KG1 (cell line): ENCODE results near the gene ACHE.
"Not testable (repeated sequence)": the region's sequence is repeated elsewhere in the genome, so short reads cannot be mapped to it uniquely, and the experiment has no call there.

Experiments
- DNase-seq: peaks from one replicate; lab custom pipeline; 2025; lab: John Stamatoyannopoulos, UW

Gene ACHE

GRCh38 chr7:100895701-100895955, at the start of gene ACHE:
TSS of gene ACHE (minus strand) at chr7:100895888. CDS start at chr7:100894232, 1,656 bp downstream.
- no peak for DNase-seq

- no peak for DNase-seq
Observed at GRCh38 chr7:100944138-100944537, 48.5 kb upstream of the ACHE start.

- DNase-seq, result no peak
Observed at GRCh38 chr7:100943693-100944092, 48.0 kb upstream of the ACHE start.

- no peak for DNase-seq
Observed at GRCh38 chr7:100942045-100942774, 46.5 kb upstream of the ACHE start.

GRCh38 chr7:100936167-100936566, 40.5 kb upstream of the ACHE start:
- DNase-seq, result not testable (repeated sequence)

GRCh38 chr7:100935381-100935780, 39.7 kb upstream of the ACHE start:
- not testable (repeated sequence) for DNase-seq

GRCh38 chr7:100933734-100934133, 38.0 kb upstream of the ACHE start:
- no peak for DNase-seq

GRCh38 chr7:100929808-100930174, 34.1 kb upstream of the ACHE start:
- DNase-seq, result no peak

- DNase-seq, result not testable (repeated sequence)
Observed at GRCh38 chr7:100923616-100924015, 27.9 kb upstream of the ACHE start.

GRCh38 chr7:100921039-100921438, 25.4 kb upstream of the ACHE start:
- DNase-seq, result no peak

- DNase-seq, result not testable (repeated sequence)
Observed at GRCh38 chr7:100919779-100920437, 24.2 kb upstream of the ACHE start.

- DNase-seq, result not testable (repeated sequence)
Observed at GRCh38 chr7:100919335-100919734, 23.6 kb upstream of the ACHE start.

GRCh38 chr7:100914879-100915447, 19.3 kb upstream of the ACHE start:
- no peak for DNase-seq

- no peak for DNase-seq
Observed at GRCh38 chr7:100914208-100914878, 18.7 kb upstream of the ACHE start.

- DNase-seq, result no peak
Observed at GRCh38 chr7:100911484-100911883, 15.8 kb upstream of the ACHE start.

GRCh38 chr7:100910443-100910842, 14.8 kb upstream of the ACHE start:
- DNase-seq, result not testable (repeated sequence)

GRCh38 chr7:100908512-100908911, 12.8 kb upstream of the ACHE start:
- no peak for DNase-seq

GRCh38 chr7:100902638-100903037, 7.0 kb upstream of the ACHE start:
- no peak for DNase-seq

- DNase-seq, result no peak
Observed at GRCh38 chr7:100901921-100902332, 6.2 kb upstream of the ACHE start.

- DNase-seq, result no peak
Observed at GRCh38 chr7:100900978-100901377, 5.3 kb upstream of the ACHE start.

- DNase-seq, result no peak
Observed at GRCh38 chr7:100899432-100899831, 3.7 kb upstream of the ACHE start.

GRCh38 chr7:100897772-100898454, 2.2 kb upstream of the ACHE start:
- DNase-seq, result no peak
